Measurements from ENCODE around the gene ZNF682.

GRCh38 chr19:20044663-20045062 is 5.4 kb upstream of the ZNF682 start:
- no peak for TF ChIP-seq CTCF (conservative IDR thresholded peaks at IDR 0.05 in 1 of 2, IDR thresholded peaks at IDR 0.05 in 1 of 2; ENCODE audit: extremely low read depth in 1 of 2, insufficient read depth in 1 of 2, low read depth in 1 of 2, low read length in 2 of 2)
- no peak for TF ChIP-seq EZH2 (IDR thresholded peaks at IDR 0.05; ENCODE audit: borderline replicate concordance, low read length)
